Fibroblast of mammary gland (primary cell): ENCODE results near the gene UNC80.

ENCODE experiments used
- DNase-seq: peaks from one replicate; pipeline ENCODE4 v3.0.0-alpha.2; 2010; ENCODE audit warnings: low read depth
- H3K4me3 ChIP-seq: 2 replicates; pipeline ENCODE4 v1.5.1; 2011; ENCODE audit warnings: low read depth, mild to moderate bottlenecking, low read length, moderate library complexity; ENCODE audit not compliant: control insufficient read depth
- TF ChIP-seq, protein P1 (sequence below): conservative IDR thresholded peaks from 2 replicates; pipeline ENCODE4 v1.5.1; 2011; ENCODE audit warnings: low read depth, low read length, inconsistent platforms; ENCODE audit not compliant: control insufficient read depth, insufficient read depth

Gene UNC80

DNA sequence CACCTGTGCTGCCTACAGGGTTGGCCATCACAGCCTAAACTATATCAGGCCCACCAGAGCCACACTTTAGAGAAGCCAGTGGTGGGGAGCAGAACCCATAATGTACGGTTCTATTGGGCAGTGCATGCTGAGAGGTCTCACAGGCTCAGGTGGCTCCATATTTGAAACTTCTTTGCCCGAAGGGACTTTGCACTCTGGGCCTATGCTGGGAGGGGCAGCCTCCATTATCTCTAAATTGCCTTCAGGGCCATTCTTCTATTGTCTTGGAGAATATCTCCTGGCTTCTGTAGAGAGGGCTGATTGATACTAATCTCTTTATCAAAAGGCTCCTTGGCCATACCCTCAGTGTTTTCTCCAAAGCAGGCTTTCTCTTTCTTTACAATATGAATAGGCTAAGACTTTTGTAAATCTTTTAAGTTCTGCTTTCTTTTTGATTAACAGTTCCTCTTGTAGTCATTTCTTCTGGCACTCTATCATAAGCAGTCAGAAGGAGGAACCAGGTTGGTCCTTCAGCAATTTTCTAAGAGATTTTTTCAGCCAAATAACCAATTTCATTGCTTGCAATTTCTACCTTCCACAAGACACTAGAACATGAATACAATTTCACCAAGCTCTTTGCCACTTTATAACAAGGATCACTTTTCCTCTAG is 275.3 kb downstream of the UNC80 start:
- no peak for DNase-seq
- TF ChIP-seq, protein P1, sequence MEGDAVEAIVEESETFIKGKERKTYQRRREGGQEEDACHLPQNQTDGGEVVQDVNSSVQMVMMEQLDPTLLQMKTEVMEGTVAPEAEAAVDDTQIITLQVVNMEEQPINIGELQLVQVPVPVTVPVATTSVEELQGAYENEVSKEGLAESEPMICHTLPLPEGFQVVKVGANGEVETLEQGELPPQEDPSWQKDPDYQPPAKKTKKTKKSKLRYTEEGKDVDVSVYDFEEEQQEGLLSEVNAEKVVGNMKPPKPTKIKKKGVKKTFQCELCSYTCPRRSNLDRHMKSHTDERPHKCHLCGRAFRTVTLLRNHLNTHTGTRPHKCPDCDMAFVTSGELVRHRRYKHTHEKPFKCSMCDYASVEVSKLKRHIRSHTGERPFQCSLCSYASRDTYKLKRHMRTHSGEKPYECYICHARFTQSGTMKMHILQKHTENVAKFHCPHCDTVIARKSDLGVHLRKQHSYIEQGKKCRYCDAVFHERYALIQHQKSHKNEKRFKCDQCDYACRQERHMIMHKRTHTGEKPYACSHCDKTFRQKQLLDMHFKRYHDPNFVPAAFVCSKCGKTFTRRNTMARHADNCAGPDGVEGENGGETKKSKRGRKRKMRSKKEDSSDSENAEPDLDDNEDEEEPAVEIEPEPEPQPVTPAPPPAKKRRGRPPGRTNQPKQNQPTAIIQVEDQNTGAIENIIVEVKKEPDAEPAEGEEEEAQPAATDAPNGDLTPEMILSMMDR = no peak

More for the DNA sequence above, 275.3 kb downstream of the UNC80 start:
- H3K4me3 ChIP-seq = no peak overlapping the region
